GDM1 (cell line): Measurements from ENCODE around the gene BPHL.
"Not testable (repeated sequence)": the region's sequence is repeated elsewhere in the genome, so short reads cannot be mapped to it uniquely, and the experiment has no call there.

Experiments
- DNase-seq: peaks from one replicate; lab custom pipeline; 2025; lab: John Stamatoyannopoulos, UW

The BPHL gene

GRCh38 chr6:3122823-3123182 lies 4.3 kb downstream of the BPHL start:
- DNase-seq, result no peak

GRCh38 chr6:3124667-3125066 lies 6.2 kb downstream of the BPHL start:
- DNase-seq, result no peak

GRCh38 chr6:3125815-3126214 lies 7.3 kb downstream of the BPHL start:
- DNase-seq, result no peak

GRCh38 chr6:3128356-3129108 lies 10.0 kb downstream of the BPHL start:
- DNase-seq, result no peak

- DNase-seq, result no peak
Measured at GRCh38 chr6:3131695-3132094, 13.2 kb downstream of the BPHL start.

- no peak for DNase-seq
Measured at GRCh38 chr6:3133515-3133914, 15.0 kb downstream of the BPHL start.

- no peak for DNase-seq
Measured at GRCh38 chr6:3135668-3136291, 17.3 kb downstream of the BPHL start.

GRCh38 chr6:3136292-3137011 lies 17.9 kb downstream of the BPHL start:
- DNase-seq, result no peak

GRCh38 chr6:3137057-3137777 lies 18.7 kb downstream of the BPHL start:
- DNase-seq, result no peak

GRCh38 chr6:3137873-3138272 lies 19.4 kb downstream of the BPHL start:
- DNase-seq, result not testable (repeated sequence)

GRCh38 chr6:3138341-3138740 lies 19.8 kb downstream of the BPHL start:
- DNase-seq, result no peak

- peak; percentile 56 for DNase-seq
Measured at GRCh38 chr6:3139090-3139903, 20.8 kb downstream of the BPHL start.

GRCh38 chr6:3140201-3140600 lies 21.7 kb downstream of the BPHL start:
- no peak for DNase-seq

- no peak for DNase-seq
Measured at GRCh38 chr6:3142536-3142935, 24.0 kb downstream of the BPHL start.

- DNase-seq, result no peak
Measured at GRCh38 chr6:3143158-3143557, 24.6 kb downstream of the BPHL start.

GRCh38 chr6:3144571-3144970 lies 26.1 kb downstream of the BPHL start:
- DNase-seq, result no peak

- DNase-seq, result no peak
Measured at GRCh38 chr6:3147914-3148757, 29.6 kb downstream of the BPHL start.

GRCh38 chr6:3151691-3152090 lies 33.2 kb downstream of the BPHL start:
- no peak for DNase-seq

GRCh38 chr6:3152689-3153088 lies 34.2 kb downstream of the BPHL start:
- DNase-seq, result no peak

- not testable (repeated sequence) for DNase-seq
Measured at GRCh38 chr6:3155416-3155815, 36.9 kb downstream of the BPHL start.
